Progenitor cell of endocrine pancreas (in vitro differentiated cells): Measurements from ENCODE around the gene CNOT1. TPM values are rescaled to one million over a fixed set of nuclear protein-coding genes. Genes with fewer than 3 reads are reported as not detected.
A peak's percentile ranks its signal among the peaks of the same experiment; 100 is the strongest.

ENCODE experiments used
- DNase-seq: peaks from one replicate; pipeline ENCODE4 v3.0.0; 2021; ENCODE audit warnings: low spot score; ENCODE audit not compliant: unreplicated experiment
- H3K27ac Mint-ChIP-seq: 2 replicates; pipeline ENCODE4 v1.8.0; 2021; ENCODE audit warnings: mild to moderate bottlenecking, moderate library complexity, mixed read lengths
- H3K27me3 Mint-ChIP-seq: 2 replicates; pipeline ENCODE4 v1.8.0; 2021; ENCODE audit warnings: mixed read lengths
- H3K36me3 Mint-ChIP-seq: 2 replicates; pipeline ENCODE4 v1.8.0; 2022; ENCODE audit warnings: mixed read lengths; ENCODE audit not compliant: insufficient read depth
- H3K4me1 Mint-ChIP-seq: 2 replicates; pipeline ENCODE4 v1.8.0; 2021; ENCODE audit warnings: low read depth, mixed read lengths
- H3K4me3 Mint-ChIP-seq: 2 replicates; pipeline ENCODE4 v1.8.0; 2021; ENCODE audit warnings: low read depth, mild to moderate bottlenecking, moderate library complexity, mixed read lengths
- H3K9me3 Mint-ChIP-seq: 2 replicates; pipeline ENCODE4 v1.8.0; 2021; ENCODE audit warnings: low read depth, mixed read lengths
- CTCF ChIP-seq: fragments of 200-600 bp; sonication (generic); IDR thresholded peaks from one replicate; pipeline ENCODE4 v1.5.0; 2021; ENCODE audit warnings: antibody characterized with exemption, mild to moderate bottlenecking; ENCODE audit not compliant: unreplicated experiment
- total RNA-seq: library from RNA; stranded (reverse); gene quantifications from 2 replicates; pipeline ENCODE4 v1.2.1, GENCODE V29; 2021

The CNOT1 gene
- total RNA-seq, 1 donor from 2014 or later, result 235 TPM

DNA sequence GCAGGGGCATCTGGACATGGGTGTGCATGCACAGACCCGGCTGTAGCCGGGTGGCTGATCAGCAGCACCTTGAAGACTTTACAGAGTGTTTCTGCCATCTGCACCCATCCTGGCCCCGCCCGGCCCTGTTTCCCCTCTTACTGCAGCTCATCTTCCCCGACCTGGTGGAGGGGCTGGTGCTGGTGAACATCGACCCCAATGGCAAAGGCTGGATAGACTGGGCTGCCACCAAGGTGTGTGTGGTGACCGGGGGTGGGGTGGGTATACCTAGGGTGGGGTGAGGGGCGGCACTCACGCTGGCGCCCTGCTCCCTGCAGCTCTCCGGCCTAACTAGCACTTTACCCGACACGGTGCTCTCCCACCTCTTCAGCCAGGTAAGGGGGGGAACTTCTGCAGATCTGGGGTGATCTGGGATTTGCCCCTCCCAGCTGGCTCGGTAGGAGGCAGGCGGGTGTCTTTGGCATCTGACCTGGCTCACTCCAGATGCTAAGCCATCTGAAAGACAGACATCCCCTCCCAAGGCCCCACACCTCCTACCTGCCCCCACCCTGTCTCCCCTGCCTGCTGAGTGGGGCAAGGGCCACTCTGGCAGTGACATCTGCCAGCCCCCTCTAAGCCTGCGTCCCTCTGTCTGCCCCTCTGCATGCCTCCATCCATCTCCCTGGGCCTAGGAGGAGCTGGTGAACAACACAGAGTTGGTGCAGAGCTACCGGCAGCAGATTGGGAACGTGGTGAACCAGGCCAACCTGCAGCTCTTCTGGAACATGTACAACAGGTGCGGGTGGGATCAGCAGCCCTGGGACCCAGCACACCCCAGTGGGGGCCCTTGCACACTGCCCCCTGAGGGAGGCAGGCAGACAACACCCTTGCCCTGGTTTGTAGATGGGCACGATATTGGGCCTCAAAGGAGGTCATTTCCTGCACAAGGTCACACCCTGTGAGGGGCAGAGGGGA is 123.1 kb downstream of the CNOT1 start:
- H3K9me3 Mint-ChIP-seq, result no peaks in the 10 kb centered on the region
- TF ChIP-seq CTCF, result no peak
- H3K4me1 Mint-ChIP-seq, result no peaks in the 10 kb centered on the region
- no peak overlapping the region for H3K27ac Mint-ChIP-seq
- no peaks in the 10 kb centered on the region for H3K27me3 Mint-ChIP-seq
- peaks cover 3% of the 10 kb centered on the region for H3K36me3 Mint-ChIP-seq
- no peak for DNase-seq
- H3K4me3 Mint-ChIP-seq, result no peak overlapping the region

- no peaks in the 10 kb centered on the region for H3K36me3 Mint-ChIP-seq
- no peak overlapping the region for H3K27ac Mint-ChIP-seq
- no peak overlapping the region for H3K4me3 Mint-ChIP-seq
- TF ChIP-seq CTCF, result no peak
- H3K9me3 Mint-ChIP-seq, result no peaks in the 10 kb centered on the region
- H3K4me1 Mint-ChIP-seq, result peaks cover 6% of the 10 kb centered on the region
- no peaks in the 10 kb centered on the region for H3K27me3 Mint-ChIP-seq
- no peak for DNase-seq
Measured at GRCh38 chr16:58503863-58504688, 125.5 kb downstream of the CNOT1 start.

GRCh38 chr16:58503166-58503862 is 126.3 kb downstream of the CNOT1 start:
- Mint-ChIP-seq H3K27me3 (no peaks in the 10 kb centered on the region), H3K9me3 (no peaks in the 10 kb centered on the region), H3K27ac (no peak overlapping the region), H3K4me3 (no peak overlapping the region), H3K4me1 (peaks cover 6% of the 10 kb centered on the region), H3K36me3 (no peaks in the 10 kb centered on the region)
- no peak for TF ChIP-seq CTCF
- DNase-seq, result no peak

- Mint-ChIP-seq H3K27ac (no peak overlapping the region), H3K9me3 (no peaks in the 10 kb centered on the region), H3K4me3 (peak overlapping the region; percentile 84), H3K4me1 (peaks cover 6% of the 10 kb centered on the region), H3K36me3 (no peaks in the 10 kb centered on the region), H3K27me3 (no peaks in the 10 kb centered on the region)
- no peak for DNase-seq
- no peak for TF ChIP-seq CTCF
Measured at GRCh38 chr16:58502217-58502921, 127.3 kb downstream of the CNOT1 start.
